ENCODE data around the gene ZNF383.
"Not testable (repeated sequence)": the region's sequence is repeated elsewhere in the genome, so short reads cannot be mapped to it uniquely, and the experiment has no call there.

Gene ZNF383

GRCh38 chr19:37294246-37294645 lies 76.2 kb downstream of the ZNF383 start:
- DNase-seq: not testable (repeated sequence)

All from activated naive CD4-positive, alpha-beta T cell (primary cell).